ENCODE results near the gene GNB1. TPM values are rescaled to one million over a fixed set of nuclear protein-coding genes. Genes with fewer than 3 reads are reported as not detected.

GNB1 gene
- total RNA-seq, 1 experiment from 2014 or later = 339 TPM

DNA sequence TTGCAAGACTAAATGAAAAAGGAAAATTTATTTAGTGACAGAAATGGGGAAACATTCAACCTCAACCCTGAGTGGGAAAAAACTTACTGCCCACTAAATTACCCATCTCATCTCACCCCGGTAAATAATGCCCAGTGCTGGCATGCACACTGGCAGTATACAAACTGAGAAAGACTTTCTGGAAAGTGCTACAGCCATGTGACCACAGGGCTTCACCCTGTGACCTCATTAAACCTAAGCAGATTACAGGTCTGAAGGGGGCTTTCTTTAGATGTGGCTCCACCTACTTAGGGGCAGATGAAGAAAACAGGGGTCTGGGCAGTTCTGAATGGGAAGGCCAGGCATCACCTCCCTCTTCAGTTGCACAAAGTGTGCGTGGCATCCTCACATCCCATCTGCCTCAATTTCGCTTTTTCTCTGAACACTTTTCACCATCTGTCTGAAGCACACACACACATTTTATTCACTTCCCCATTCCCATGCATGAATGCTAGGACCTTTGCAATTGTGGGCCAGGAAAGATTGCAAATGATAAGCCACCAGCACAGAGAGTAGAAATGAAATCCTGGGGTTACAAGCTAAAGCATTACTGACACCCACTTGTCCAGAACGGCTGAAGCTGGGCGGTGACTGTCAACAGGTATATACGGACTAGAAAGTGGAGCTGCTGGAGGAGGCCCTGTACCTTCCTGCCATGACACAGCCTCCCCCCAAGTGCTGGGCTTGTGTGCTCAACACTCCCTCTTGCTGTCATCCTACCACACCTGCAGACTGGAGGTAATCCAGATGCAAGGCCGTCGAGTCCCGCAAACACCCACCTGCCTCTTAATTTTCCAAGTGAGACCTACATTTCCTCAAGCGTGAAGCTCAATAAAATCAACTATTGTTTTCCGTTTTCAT is 115.3 kb downstream of the GNB1 start (continued):
- TF ChIP-seq ZNF396 (CRISPR knock-in tag; IDR thresholded peaks at IDR 0.05; ENCODE audit: borderline replicate concordance) (no peak), FOXJ3 (CRISPR knock-in tag; IDR thresholded peaks at IDR 0.05; ENCODE audit: borderline replicate concordance) (no peak)

DNA sequence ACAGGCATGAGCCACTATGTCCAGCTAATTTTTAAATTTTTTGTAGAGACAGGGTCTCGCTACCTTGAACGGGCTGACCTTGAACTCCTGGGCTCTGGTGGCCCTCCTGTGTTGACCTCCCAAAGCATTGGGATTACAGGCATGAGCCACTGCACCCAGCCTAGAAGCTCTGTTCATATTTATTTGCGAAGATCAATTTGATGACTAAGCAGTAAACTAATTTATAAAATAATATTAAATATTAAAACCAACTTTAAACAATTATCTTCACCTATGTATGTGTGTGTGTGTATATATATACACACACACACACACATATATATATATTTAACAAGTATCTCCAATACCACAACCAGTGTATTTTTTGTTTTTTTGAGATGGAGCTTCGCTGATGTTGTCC is 117.0 kb downstream of the GNB1 start:
- H3K27ac Mint-ChIP-seq = no peak overlapping the region
- peaks cover 21% of the 10 kb centered on the region for H3K4me1 Mint-ChIP-seq
- H3K27me3 Mint-ChIP-seq (ENCODE audit: low read depth) = no peaks in the 10 kb centered on the region
- TF ChIP-seq, protein P1, sequence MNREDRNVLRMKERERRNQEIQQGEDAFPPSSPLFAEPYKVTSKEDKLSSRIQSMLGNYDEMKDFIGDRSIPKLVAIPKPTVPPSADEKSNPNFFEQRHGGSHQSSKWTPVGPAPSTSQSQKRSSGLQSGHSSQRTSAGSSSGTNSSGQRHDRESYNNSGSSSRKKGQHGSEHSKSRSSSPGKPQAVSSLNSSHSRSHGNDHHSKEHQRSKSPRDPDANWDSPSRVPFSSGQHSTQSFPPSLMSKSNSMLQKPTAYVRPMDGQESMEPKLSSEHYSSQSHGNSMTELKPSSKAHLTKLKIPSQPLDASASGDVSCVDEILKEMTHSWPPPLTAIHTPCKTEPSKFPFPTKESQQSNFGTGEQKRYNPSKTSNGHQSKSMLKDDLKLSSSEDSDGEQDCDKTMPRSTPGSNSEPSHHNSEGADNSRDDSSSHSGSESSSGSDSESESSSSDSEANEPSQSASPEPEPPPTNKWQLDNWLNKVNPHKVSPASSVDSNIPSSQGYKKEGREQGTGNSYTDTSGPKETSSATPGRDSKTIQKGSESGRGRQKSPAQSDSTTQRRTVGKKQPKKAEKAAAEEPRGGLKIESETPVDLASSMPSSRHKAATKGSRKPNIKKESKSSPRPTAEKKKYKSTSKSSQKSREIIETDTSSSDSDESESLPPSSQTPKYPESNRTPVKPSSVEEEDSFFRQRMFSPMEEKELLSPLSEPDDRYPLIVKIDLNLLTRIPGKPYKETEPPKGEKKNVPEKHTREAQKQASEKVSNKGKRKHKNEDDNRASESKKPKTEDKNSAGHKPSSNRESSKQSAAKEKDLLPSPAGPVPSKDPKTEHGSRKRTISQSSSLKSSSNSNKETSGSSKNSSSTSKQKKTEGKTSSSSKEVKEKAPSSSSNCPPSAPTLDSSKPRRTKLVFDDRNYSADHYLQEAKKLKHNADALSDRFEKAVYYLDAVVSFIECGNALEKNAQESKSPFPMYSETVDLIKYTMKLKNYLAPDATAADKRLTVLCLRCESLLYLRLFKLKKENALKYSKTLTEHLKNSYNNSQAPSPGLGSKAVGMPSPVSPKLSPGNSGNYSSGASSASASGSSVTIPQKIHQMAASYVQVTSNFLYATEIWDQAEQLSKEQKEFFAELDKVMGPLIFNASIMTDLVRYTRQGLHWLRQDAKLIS (CRISPR knock-in tag; IDR thresholded peaks at IDR 0.05; ENCODE audit: borderline replicate concordance) = no peak
- TF ChIP-seq ATF1 (CRISPR knock-in tag; IDR thresholded peaks at IDR 0.05) (no peak), ZNF263 (CRISPR knock-in tag; IDR thresholded peaks at IDR 0.05; ENCODE audit: low read depth) (no peak), GABPB1 (CRISPR knock-in tag; IDR thresholded peaks at IDR 0.05) (no peak), ZNF416 (CRISPR knock-in tag; IDR thresholded peaks at IDR 0.05) (no peak), GRHL2 (CRISPR knock-in tag; IDR thresholded peaks at IDR 0.05; ENCODE audit: insufficient replicate concordance, severe bottlenecking) (no peak), JAZF1 (CRISPR knock-in tag; IDR thresholded peaks at IDR 0.05) (no peak)
- TF ChIP-seq, protein P2, sequence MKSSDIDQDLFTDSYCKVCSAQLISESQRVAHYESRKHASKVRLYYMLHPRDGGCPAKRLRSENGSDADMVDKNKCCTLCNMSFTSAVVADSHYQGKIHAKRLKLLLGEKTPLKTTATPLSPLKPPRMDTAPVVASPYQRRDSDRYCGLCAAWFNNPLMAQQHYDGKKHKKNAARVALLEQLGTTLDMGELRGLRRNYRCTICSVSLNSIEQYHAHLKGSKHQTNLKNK (CRISPR knock-in tag; IDR thresholded peaks at IDR 0.05) = no peak
- TF ChIP-seq, protein P3, sequence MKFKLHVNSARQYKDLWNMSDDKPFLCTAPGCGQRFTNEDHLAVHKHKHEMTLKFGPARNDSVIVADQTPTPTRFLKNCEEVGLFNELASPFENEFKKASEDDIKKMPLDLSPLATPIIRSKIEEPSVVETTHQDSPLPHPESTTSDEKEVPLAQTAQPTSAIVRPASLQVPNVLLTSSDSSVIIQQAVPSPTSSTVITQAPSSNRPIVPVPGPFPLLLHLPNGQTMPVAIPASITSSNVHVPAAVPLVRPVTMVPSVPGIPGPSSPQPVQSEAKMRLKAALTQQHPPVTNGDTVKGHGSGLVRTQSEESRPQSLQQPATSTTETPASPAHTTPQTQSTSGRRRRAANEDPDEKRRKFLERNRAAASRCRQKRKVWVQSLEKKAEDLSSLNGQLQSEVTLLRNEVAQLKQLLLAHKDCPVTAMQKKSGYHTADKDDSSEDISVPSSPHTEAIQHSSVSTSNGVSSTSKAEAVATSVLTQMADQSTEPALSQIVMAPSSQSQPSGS (CRISPR knock-in tag; IDR thresholded peaks at IDR 0.05; ENCODE audit: borderline replicate concordance, low read depth) = no peak
- TF ChIP-seq, protein P4, sequence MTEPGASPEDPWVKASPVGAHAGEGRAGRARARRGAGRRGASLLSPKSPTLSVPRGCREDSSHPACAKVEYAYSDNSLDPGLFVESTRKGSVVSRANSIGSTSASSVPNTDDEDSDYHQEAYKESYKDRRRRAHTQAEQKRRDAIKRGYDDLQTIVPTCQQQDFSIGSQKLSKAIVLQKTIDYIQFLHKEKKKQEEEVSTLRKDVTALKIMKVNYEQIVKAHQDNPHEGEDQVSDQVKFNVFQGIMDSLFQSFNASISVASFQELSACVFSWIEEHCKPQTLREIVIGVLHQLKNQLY (CRISPR knock-in tag; IDR thresholded peaks at IDR 0.05) = no peak
- POLR2A ChIA-PET = no interaction called here
- DNase-seq (ENCODE audit: low spot score) (no peak), ATAC-seq (no peak)
- H3K9me3 Mint-ChIP-seq = peaks cover 11% of the 10 kb centered on the region
- CTCF ChIA-PET = no interaction called here
- H3K36me3 Mint-ChIP-seq = peaks cover 33% of the 10 kb centered on the region
- H3K4me3 Mint-ChIP-seq = no peak overlapping the region

DNA sequence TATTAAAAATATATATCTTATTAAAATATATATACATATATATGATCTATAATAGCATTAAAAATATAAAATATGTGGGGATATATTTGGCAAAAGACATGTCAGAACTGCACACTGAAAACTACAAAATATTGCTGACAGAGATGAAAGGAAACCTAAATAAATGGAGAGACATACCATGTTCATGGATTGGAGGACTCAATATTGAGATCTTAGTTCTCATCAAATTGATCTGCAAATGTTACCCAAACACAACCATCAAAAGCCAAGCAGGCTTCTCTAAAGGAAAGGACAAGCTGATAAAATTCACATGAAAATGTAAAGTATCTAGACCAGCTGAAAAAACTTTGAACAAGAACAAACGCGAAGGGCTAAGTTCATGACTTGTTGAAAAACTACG is 119.8 kb downstream of the GNB1 start:
- Mint-ChIP-seq H3K27me3 (ENCODE audit: low read depth) (no peaks in the 10 kb centered on the region), H3K4me1 (peaks cover 10% of the 10 kb centered on the region), H3K4me3 (no peak overlapping the region), H3K27ac (no peak overlapping the region), H3K36me3 (peaks cover 43% of the 10 kb centered on the region), H3K9me3 (peaks cover 11% of the 10 kb centered on the region)
- CTCF ChIA-PET = interaction anchor here (0.7 kb wide), 1 partner anchor 92 kb away, joined by 3 read pairs; no protein-coding TSS in a partner anchor
- POLR2A ChIA-PET = no interaction called here
- no peak for DNase-seq (ENCODE audit: low spot score)
- TF ChIP-seq TEAD4 (CRISPR knock-in tag; IDR thresholded peaks at IDR 0.05) (no peak), HMGA2 (CRISPR knock-in tag; IDR thresholded peaks at IDR 0.05) (peak; percentile 26; the same call in 1 of the 2 replicates)
- no peak for ATAC-seq

Measured in WTC11 (cell line).